Fibroblast of peridontal ligament (primary cell): ENCODE data around the gene RAB37.

ENCODE experiments used
- DNase-seq: peaks from one replicate; pipeline ENCODE4 v3.0.0-alpha.2; 2010; ENCODE audit errors: extremely low read depth

The RAB37 gene

DNA sequence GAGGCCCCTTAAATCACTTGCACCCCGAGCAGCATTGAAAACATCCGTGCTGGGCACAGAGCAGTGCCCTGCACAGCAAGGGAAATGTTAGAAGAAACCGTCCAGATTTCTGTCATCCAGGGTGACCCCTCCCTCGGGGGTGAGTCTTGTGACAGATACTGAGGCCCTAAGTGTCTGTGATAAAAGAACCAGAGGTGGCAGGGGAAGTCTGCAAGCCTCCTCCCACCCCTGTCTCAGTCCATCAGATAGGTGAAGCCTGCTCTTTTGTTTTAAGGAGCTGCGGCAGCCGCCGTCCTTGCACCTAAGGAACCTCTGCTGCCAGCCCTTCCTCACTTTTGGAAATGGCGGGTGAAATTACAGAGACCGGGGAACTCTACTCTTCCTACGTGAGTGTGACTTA is 39.9 kb downstream of the RAB37 start:
- DNase-seq = no peak

GRCh38 chr17:74777901-74778515 is 41.0 kb downstream of the RAB37 start:
- DNase-seq = no peak

DNA sequence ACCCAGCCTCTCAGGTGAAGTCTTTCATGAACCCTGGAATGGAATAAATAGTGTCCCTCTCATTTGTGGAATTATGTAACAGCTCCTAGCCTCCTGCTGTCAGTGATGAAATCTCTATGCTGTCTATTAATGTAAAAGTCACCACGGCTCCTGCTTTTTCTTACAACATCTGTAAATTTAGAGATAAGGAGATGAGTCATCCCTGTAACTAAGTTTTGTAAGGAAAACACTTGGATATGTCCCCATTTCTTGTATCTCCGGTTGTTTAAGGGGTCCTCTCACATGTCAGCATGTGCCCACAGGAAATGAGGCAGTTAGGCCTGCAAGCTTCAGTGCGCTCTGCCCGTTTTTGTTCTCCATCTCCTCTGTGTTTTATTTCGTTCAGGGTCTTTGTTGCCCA is 41.9 kb downstream of the RAB37 start:
- DNase-seq = no peak

DNA sequence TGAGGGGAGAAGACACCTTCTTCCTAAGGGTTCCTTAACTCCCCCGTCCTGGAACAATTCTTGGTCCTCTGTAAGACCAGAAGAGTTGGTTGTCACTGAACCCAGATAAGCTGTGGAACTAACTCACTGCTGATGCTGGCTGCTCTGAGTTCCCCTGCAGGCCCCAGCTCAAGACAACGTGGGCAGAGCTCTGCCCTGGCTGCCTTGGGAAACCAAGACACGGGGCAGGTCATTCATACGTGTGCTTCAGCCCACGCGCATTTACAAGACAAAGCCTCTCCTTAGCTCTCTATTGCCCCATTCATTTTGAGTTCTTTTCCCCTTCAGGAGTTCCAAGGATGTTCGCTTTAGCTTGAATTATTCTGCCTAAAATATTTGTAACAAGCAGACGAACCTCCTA is 42.4 kb downstream of the RAB37 start:
- no peak for DNase-seq

DNA sequence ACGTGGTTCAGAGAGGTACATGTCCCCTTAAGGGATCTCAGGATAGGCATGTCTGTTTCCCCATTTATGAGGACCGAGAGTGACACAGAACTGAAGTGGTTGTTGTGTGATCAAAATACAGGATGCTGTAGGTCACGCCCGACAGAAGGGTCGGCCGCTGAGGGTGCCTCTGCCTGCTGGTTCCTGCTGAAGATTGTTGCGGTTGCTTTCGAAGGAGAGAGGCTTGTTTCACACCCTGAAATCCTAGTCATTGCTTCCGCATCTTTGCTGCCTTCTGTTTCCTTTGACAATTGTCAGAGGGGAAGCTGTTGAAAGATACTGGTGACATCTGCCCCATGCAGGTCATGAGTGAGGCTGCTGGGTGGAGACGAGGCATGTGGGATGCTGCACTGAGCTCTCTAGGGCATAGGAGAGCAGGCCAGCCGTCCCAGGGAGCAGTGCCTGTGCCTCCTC is 42.9 kb downstream of the RAB37 start:
- no peak for DNase-seq

- DNase-seq = no peak
These were observed 43.6 kb downstream of the RAB37 start for GRCh38 chr17:74780443-74781238.

DNA sequence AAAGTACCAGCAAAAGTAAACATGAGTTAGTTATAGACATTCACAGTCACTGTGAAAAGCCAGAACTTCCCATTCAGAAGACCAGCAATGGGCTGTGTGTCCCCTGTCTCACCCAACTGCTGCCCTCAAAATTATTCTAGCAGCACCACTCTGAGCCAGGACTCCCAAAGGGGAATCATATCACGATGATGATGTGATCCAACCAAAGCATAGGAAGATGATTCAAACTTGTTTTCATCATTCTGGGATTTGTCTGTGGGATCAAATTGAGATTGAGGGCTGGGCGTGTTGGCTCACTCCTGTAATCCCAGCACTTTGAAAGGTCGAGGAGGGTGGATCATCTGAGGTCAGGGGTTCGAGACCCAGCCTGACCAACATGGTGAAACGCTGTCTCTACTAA is 45.5 kb downstream of the RAB37 start:
- no peak for DNase-seq

DNA sequence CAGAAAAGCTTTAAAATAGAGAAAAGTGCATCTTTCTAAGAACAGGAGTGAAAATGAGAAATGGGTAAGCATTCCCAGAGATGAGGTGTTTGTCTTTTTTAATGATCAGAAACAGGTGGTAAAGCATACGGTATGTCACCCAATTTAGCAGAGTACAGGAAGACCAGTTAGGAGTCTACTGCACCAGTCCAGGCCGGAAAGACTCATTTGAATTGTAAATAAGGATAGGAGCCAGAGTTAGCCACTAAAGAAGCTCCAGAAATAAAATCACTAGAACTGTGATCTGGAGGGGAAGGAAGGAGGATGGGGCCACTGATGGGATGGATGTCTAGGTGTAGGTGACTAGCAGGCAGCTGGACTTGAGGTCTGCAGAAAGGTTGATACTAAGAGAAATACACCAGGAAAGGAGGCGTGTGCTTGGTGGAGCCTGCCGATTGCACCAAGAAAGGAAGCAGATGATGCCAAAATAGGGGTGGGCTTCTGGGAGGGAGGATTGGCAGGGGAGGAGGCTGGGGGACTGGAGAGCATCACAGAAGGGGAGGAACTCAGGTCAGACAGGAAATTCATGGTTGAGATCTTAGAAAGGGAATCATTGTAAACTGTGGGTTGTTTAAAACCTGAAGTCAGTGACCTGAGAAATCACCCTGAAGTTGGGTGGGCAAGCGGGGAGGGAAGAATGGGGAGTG is 47.2 kb downstream of the RAB37 start:
- no peak for DNase-seq

DNA sequence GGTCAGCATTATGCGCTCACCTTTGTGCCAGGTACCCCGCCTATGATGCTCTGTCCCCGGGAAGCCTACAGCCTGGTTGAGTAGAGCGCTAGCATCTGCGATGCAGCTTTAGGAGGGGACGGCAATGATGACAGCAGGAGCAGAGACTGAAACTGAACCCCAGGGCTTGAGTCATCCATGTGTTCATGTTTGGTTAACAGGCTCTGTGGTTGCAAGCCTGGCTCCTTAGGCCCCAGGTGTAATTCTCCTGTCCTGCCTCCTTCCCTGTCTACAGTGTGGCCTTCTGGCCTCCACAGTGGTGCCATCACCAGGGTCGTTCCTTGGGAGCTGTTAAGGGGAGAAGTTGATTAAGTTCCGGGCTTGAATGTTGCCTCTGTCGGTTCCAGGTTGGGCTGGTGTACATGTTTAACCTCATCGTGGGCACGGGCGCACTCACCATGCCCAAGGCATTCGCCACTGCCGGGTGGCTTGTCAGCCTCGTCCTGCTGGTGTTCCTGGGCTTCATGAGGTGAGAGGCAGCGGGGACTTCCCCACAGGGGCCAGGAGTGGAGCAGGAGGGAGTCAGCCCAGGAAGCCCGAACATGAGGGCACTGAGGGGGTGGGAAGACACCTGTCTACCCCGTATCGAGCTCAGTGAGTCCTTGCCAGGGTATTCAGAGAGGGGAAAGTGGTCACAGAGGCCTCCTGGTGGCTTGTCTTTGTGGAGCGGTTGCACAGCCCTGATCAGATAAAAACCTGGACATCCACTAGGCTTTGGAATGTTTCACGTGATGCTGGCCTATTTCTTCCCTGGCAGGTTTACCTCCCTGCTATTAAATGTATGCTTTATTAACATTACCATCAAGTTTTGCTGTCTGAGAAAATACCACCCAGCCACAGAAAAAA is 48.3 kb downstream of the RAB37 start:
- no peak for DNase-seq

GRCh38 chr17:74785981-74786360 is 48.9 kb downstream of the RAB37 start:
- no peak for DNase-seq

- no peak for DNase-seq
These were observed 49.5 kb downstream of the RAB37 start for GRCh38 chr17:74786431-74787055.

- DNase-seq = no peak
These were observed 53.4 kb downstream of the RAB37 start for GRCh38 chr17:74790161-74791058.

DNA sequence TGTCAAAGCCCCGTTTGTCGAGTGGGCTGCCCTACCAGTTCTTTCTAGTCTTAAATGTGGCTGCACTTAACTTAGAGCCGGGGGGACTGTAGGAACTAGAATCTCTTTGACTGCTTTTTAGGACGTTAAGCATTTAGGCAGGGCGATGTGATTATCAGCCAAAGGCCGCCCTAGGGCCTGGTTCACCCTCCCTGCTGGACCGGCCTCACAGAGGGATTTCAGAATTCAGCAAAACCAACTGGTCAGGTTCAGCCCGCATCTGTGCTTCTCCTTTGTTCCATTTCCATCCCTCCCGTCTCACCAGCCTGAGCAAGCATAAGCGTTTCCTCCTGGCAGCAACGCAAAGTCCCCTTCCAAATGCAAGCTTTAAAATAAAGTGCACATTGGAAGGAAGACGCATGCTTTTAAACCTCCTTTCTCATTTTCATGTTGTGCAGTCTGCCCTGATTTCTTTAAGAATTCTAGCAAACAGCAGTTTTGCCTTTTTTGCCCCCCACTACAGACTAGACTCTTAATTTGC is 55.6 kb downstream of the RAB37 start:
- DNase-seq = no peak

DNA sequence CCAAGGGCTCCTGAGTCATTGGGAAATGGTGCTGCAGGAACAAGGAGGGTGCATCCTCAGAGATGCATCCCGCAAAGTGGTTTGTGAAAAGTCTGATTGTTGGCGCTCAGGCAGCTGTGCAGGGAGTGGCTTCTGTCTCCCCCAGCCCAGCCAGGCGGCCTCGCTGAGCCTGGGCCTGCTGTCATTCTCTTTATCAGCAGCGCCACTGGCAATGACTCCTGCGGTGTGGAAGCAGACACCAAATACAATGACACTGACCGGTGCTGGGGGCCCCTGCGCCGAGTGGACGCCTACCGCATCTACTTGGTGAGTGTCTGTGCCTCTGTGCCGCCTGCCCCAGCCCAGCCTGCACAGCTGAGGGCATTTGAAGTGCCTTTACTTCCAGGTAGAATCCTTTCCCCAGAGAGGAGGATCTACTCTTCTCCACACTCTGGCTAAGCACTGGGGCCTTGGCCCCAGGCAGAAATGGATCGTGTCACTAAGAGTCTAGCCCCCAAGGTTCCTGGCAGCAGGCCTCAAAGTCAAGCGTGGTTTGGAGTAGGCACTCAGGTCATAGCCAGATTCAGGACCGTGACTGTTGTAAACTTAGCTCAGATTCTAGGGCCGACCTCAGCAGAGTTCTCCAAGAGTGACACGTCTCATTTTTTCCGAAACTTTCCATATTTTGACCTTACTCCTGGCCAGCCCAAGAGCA is 58.4 kb downstream of the RAB37 start:
- no peak for DNase-seq

DNA sequence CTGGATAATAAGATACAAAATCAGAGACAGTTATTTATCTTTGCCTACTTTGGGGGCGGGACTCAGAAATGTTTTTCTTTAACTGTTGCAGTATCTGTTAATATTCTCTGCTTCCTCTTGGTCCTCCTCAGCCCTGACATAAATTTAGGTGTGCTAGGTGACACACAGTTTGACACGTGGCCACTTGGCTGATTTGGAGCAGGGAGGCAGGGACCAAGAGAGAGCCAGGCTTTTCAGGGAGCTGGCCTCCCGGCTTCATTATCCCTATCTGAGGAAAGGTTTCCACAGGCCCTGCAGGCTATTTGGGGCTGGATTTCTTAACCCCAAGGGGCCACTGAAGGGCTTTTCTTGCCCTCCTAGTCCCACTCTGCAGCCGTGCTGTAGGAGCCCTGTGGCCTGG is 59.2 kb downstream of the RAB37 start:
- no peak for DNase-seq

- no peak for DNase-seq
These were observed 59.8 kb downstream of the RAB37 start for GRCh38 chr17:74796866-74797265.
